NB4 (cell line): Measurements from ENCODE around the gene TTC8.
"Not testable (repeated sequence)": the region's sequence is repeated elsewhere in the genome, so short reads cannot be mapped to it uniquely, and the experiment has no call there.

Source experiments
- DNase-seq: peaks from one replicate; pipeline ENCODE4 v3.0.0; 2010; ENCODE audit warnings: low read depth
- H3K4me3 ChIP-seq: one replicate; pipeline ENCODE4 v1.5.1; 2011; ENCODE audit warnings: mild to moderate bottlenecking, low read depth, low read length, moderate library complexity
- CTCF ChIP-seq: IDR thresholded peaks from one replicate; pipeline ENCODE4 v1.5.1; 2012; ENCODE audit warnings: low read depth, low read length
- MAX ChIP-seq: IDR thresholded peaks from 2 replicates; pipeline ENCODE4 v1.6.1; 2011; ENCODE audit warnings: low read depth, low read length
- MYC ChIP-seq: IDR thresholded peaks from 2 replicates; pipeline ENCODE4 v1.6.1; 2011; ENCODE audit warnings: low read depth, low read length
- POLR2A ChIP-seq: IDR thresholded peaks from 2 replicates; pipeline ENCODE4 v1.6.1; 2011; ENCODE audit warnings: mild to moderate bottlenecking; ENCODE audit not compliant: insufficient read length; ENCODE audit errors: extremely low read depth

Gene TTC8

GRCh38 chr14:88849716-88850115 lies 25.3 kb downstream of the TTC8 start:
- TF ChIP-seq MAX, result no peak
- TF ChIP-seq CTCF, result no peak
- no peak for TF ChIP-seq POLR2A
- no peak for TF ChIP-seq MYC
- DNase-seq, result no peak
- no peak overlapping the region for H3K4me3 ChIP-seq

- TF ChIP-seq MAX, result no peak
- no peak for TF ChIP-seq POLR2A
- TF ChIP-seq MYC, result no peak
- TF ChIP-seq CTCF, result no peak
- DNase-seq, result no peak
- H3K4me3 ChIP-seq, result no peak overlapping the region
Measured at GRCh38 chr14:88851587-88851986, 27.1 kb downstream of the TTC8 start.

GRCh38 chr14:88852632-88853031 lies 28.2 kb downstream of the TTC8 start:
- no peak for TF ChIP-seq MAX
- TF ChIP-seq CTCF, result no peak
- no peak for DNase-seq
- H3K4me3 ChIP-seq, result no peak overlapping the region

GRCh38 chr14:88853129-88853528 lies 28.7 kb downstream of the TTC8 start:
- no peak overlapping the region for H3K4me3 ChIP-seq
- no peak for DNase-seq
- TF ChIP-seq MYC, result no peak

- no peak overlapping the region for H3K4me3 ChIP-seq
- TF ChIP-seq CTCF, result no peak
- no peak for DNase-seq
Measured at GRCh38 chr14:88856786-88857366, 32.4 kb downstream of the TTC8 start.

GRCh38 chr14:88857861-88858260 lies 33.4 kb downstream of the TTC8 start:
- DNase-seq, result not testable (repeated sequence)

GRCh38 chr14:88859118-88859517 lies 34.7 kb downstream of the TTC8 start:
- not testable (repeated sequence) for H3K4me3 ChIP-seq

More at GRCh38 chr14:88857861-88858260, 33.4 kb downstream of the TTC8 start:
- not testable (repeated sequence) for H3K4me3 ChIP-seq

GRCh38 chr14:88863167-88863566 lies 38.7 kb downstream of the TTC8 start:
- no peak for DNase-seq
- no peak for TF ChIP-seq CTCF
- TF ChIP-seq MAX, result no peak
- no peak for TF ChIP-seq POLR2A
- TF ChIP-seq MYC, result no peak
- H3K4me3 ChIP-seq, result no peak overlapping the region

More at GRCh38 chr14:88859118-88859517, 34.7 kb downstream of the TTC8 start:
- not testable (repeated sequence) for DNase-seq
